B cell (primary cell): ENCODE results near the gene EGR2. TPM values are rescaled to one million over a fixed set of nuclear protein-coding genes. Genes with fewer than 3 reads are reported as not detected.
A peak's percentile ranks its signal among the peaks of the same experiment; 100 is the strongest.

Experiments
- ATAC-seq: fragments of 200-7000 bp; cut with Tn5 transposase; one replicate; pipeline ENCODE4 v1.10.0; 2021; ENCODE audit warnings: low read depth, mild to moderate bottlenecking, moderate number of reproducible peaks, moderate library complexity
- CTCF ChIA-PET: fragments of 350-600 bp; sonication (Branson Sonifier 250); formaldehyde crosslinking; loops from one replicate; lab custom pipeline; 2021; ENCODE audit warnings: antibody characterized with exemption, inconsistent platforms; lab: Charles Lee
- POLR2A ChIA-PET: fragments of 350-600 bp; sonication (Branson Sonifier 250); formaldehyde crosslinking; loops from one replicate; lab custom pipeline; 2021; ENCODE audit warnings: antibody characterized with exemption; lab: Charles Lee
- DNase-seq: peaks from one replicate; pipeline ENCODE4 v3.0.0; 2013
- H2AFZ ChIP-seq: 2 replicates; pipeline ENCODE4 v1.6.1; 2012; ENCODE audit warnings: mild to moderate bottlenecking, low read depth, low read length; ENCODE audit not compliant: insufficient read depth, poor library complexity, severe bottlenecking
- H3K27ac ChIP-seq, 2 donors: 1 replicate in 1 of 2; 2 replicates in 1 of 2; pipeline ENCODE4 v1.5.1; 2012 to 2013; ENCODE audit warnings: low read length in 2 of 2, mild to moderate bottlenecking in 2 of 2, moderate library complexity in 1 of 2
- H3K27me3 ChIP-seq, 4 experiments: fragments of 200-600 bp in 1 of 4; sonication (generic) in 1 of 4; replicated peaks in 1 of 4; 1 replicate in 2 of 4; 2 replicates in 2 of 4; pipeline versions ENCODE4 v1.6.1 to v1.7.0; 2013 to 2016; ENCODE audit warnings: low read length in 3 of 4, mild to moderate bottlenecking in 2 of 4, mixed read lengths in 1 of 4, moderate library complexity in 1 of 4; ENCODE audit not compliant: insufficient read depth in 4 of 4, control insufficient read depth in 3 of 4; ENCODE audit errors: control extremely low read depth in 1 of 4
- H3K36me3 ChIP-seq, 2 experiments: replicated peaks in 1 of 2; 1 replicate in 1 of 2; 2 replicates in 1 of 2; pipeline versions ENCODE4 v1.6.1 to v1.7.1; 2013; ENCODE audit warnings: low read length in 1 of 2; ENCODE audit not compliant: insufficient read depth in 2 of 2, control insufficient read depth in 1 of 2; ENCODE audit errors: control extremely low read depth in 1 of 2, extremely low read depth in 1 of 2
- H3K4me1 ChIP-seq, 2 donors: fragments of 200-600 bp in 1 of 2; sonication (generic) in 1 of 2; 1 replicate in 1 of 2; 2 replicates in 1 of 2; pipeline versions ENCODE4 v1.5.1 to v1.6.1; 2013 to 2017; ENCODE audit warnings: low read length in 2 of 2; ENCODE audit not compliant: control insufficient read depth in 2 of 2, insufficient read depth in 2 of 2
- H3K4me2 ChIP-seq: replicated peaks from 2 replicates; pipeline ENCODE3; 2012; ENCODE audit warnings: mild to moderate bottlenecking, low read depth, low read length; ENCODE audit not compliant: poor library complexity, severe bottlenecking
- H3K4me3 ChIP-seq, 5 experiments: fragments of 200-600 bp in 1 of 5; sonication (generic) in 1 of 5; 1 replicate in 3 of 5; 2 replicates in 2 of 5; pipeline versions ENCODE4 v1.5.1 to v1.7.0; 2011 to 2016; ENCODE audit warnings: low read length in 4 of 5, mild to moderate bottlenecking in 4 of 5, low read depth in 2 of 5, control low read depth in 1 of 5, moderate library complexity in 1 of 5; ENCODE audit not compliant: insufficient read depth in 1 of 5; ENCODE audit errors: control extremely low read depth in 1 of 5, extremely low read depth in 1 of 5
- H3K79me2 ChIP-seq: fragments of 200-600 bp; sonication (generic); one replicate; pipeline ENCODE4 v1.6.0; 2016; ENCODE audit warnings: low read length; ENCODE audit not compliant: control insufficient read depth, insufficient read depth
- H3K9ac ChIP-seq: fragments of 200-600 bp; sonication (generic); 2 replicates; pipeline ENCODE4 v1.6.1; 2017; ENCODE audit warnings: mild to moderate bottlenecking, low read length, moderate library complexity
- H3K9me3 ChIP-seq, 3 donors: one replicate each; pipeline versions ENCODE4 v1.6.1 to v1.7.1; 2013; ENCODE audit warnings: low read length in 2 of 3; ENCODE audit not compliant: control insufficient read depth in 2 of 3, insufficient read depth in 1 of 3; ENCODE audit errors: control extremely low read depth in 1 of 3
- H4K20me1 ChIP-seq: 2 replicates; pipeline ENCODE4 v1.6.0; 2012; ENCODE audit warnings: mild to moderate bottlenecking, low read length; ENCODE audit not compliant: insufficient read depth, control insufficient read depth, poor library complexity, severe bottlenecking
- H3K27ac Mint-ChIP-seq: one replicate; pipeline ENCODE4 v1.8.0; 2021; ENCODE audit warnings: mixed read lengths
- H3K27me3 Mint-ChIP-seq: one replicate; pipeline ENCODE4 v1.8.0; 2021; ENCODE audit warnings: mixed read lengths
- H3K4me1 Mint-ChIP-seq: one replicate; pipeline ENCODE4 v1.8.0; 2021; ENCODE audit warnings: mixed read lengths
- H3K4me3 Mint-ChIP-seq: one replicate; pipeline ENCODE4 v1.8.0; 2021; ENCODE audit warnings: mixed read lengths
- H3K9me3 Mint-ChIP-seq: one replicate; pipeline ENCODE4 v1.8.0; 2022; ENCODE audit warnings: mixed read lengths; ENCODE audit not compliant: insufficient read depth
- EZH2 ChIP-seq: IDR thresholded peaks from 2 replicates; pipeline ENCODE4 v1.6.1; 2012; ENCODE audit warnings: borderline replicate concordance, low read depth, mild to moderate bottlenecking, moderate library complexity, low read length; ENCODE audit not compliant: insufficient read depth, poor library complexity, severe bottlenecking
- WGBS: methylation state at CpG from one replicate; pipeline ENCODE4 v1.1.5; 2013; ENCODE audit warnings: missing lambda C conversion rate; ENCODE audit not compliant: insufficient coverage; 5-methylcytosine and 5-hydroxymethylcytosine counted together
- intact Hi-C: fragments of 100-400 bp; cut with micrococcal nuclease; formaldehyde crosslinking; loops from one replicate; pipeline ENCODE4 v1.10.0; 2022
- polyA plus RNA-seq: library from polyadenylated mRNA; depleted of rRNA; stranded (reverse); fragments of >200 nt; gene quantifications from 2 replicates; pipeline ENCODE4 v1.2.3, GENCODE V29; 2012
- total RNA-seq, 2 donors: library from RNA; stranded (reverse); fragments of 120-200 nt in 1 of 2; gene quantifications; 1 replicate in 1 of 2; 2 replicates in 1 of 2; pipeline versions ENCODE4 v1.2.3 to v1.2.4, GENCODE V29; 2013 to 2022
- TF ChIP-seq, protein P1 (sequence below): fragments of 200-600 bp; IDR thresholded peaks from one replicate; pipeline ENCODE4 v1.8.0; 2022; ENCODE audit warnings: antibody characterized with exemption, mild to moderate bottlenecking

Gene EGR2
- total and polyA plus RNA-seq, 2 donors (not counting 1 experiment from before 2014, with no cell fraction given): 6.3 to 10.9 TPM

GRCh38 chr10:62803724-62804355 is 12.3 kb downstream of the EGR2 start:
- H4K20me1 ChIP-seq: peaks cover 19% of the 10 kb centered on the region
- CTCF ChIA-PET: interaction anchor here (0.7 to 4.0 kb wide), 10 partner anchors 14 to 366 kb away, joined by 3 to 37 read pairs (median 4); partner anchors contain the start of gene EGR2
- POLR2A ChIA-PET: interaction anchor here (0.6 to 2.3 kb wide), 4 partner anchors 12 to 719 kb away, joined by 3 to 18 read pairs (median 5); partner anchors contain the start of gene EGR2
- H3K27me3 Mint-ChIP-seq: peaks cover 3% of the 10 kb centered on the region
- peak overlapping the region; percentile 95 for H2AFZ ChIP-seq
- peak overlapping the region; percentile 98 for H3K4me3 Mint-ChIP-seq
- peak overlapping the region; percentile 79 to 99 (median 92) for H3K4me3 ChIP-seq
- DNase-seq: no peak
- peaks cover 44% of the 10 kb centered on the region for H3K4me1 Mint-ChIP-seq
- no peaks in the 10 kb centered on the region for H3K9me3 Mint-ChIP-seq
- 47% methylated on average over 11 of the region's 11 CpGs for WGBS
- intact Hi-C loops: loop anchor here (1.0 to 2.0 kb wide), 4 partner anchors 12 to 113 kb away; partner anchors contain the start of gene EGR2
- H3K27ac ChIP-seq: peak overlapping the region; percentile 96 to 98
- H3K4me2 ChIP-seq: peak overlapping the region; percentile 94
- peaks cover 26 to 29% of the 10 kb centered on the region in 2 donors for H3K4me1 ChIP-seq
- peaks cover 0 to 6% of the 10 kb centered on the region in 2 experiments for H3K36me3 ChIP-seq
- peak overlapping the region; percentile 99 for H3K27ac Mint-ChIP-seq
- H3K9ac ChIP-seq: peak overlapping the region; percentile 88
- no peak for ATAC-seq
- no peak for TF ChIP-seq EZH2
- TF ChIP-seq, protein P1, sequence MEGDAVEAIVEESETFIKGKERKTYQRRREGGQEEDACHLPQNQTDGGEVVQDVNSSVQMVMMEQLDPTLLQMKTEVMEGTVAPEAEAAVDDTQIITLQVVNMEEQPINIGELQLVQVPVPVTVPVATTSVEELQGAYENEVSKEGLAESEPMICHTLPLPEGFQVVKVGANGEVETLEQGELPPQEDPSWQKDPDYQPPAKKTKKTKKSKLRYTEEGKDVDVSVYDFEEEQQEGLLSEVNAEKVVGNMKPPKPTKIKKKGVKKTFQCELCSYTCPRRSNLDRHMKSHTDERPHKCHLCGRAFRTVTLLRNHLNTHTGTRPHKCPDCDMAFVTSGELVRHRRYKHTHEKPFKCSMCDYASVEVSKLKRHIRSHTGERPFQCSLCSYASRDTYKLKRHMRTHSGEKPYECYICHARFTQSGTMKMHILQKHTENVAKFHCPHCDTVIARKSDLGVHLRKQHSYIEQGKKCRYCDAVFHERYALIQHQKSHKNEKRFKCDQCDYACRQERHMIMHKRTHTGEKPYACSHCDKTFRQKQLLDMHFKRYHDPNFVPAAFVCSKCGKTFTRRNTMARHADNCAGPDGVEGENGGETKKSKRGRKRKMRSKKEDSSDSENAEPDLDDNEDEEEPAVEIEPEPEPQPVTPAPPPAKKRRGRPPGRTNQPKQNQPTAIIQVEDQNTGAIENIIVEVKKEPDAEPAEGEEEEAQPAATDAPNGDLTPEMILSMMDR: no peak
- peaks cover 41% of the 10 kb centered on the region for H3K79me2 ChIP-seq
- H3K27me3 ChIP-seq: peaks cover 0 to 3% (median 0%) of the 10 kb centered on the region in 4 experiments
- H3K9me3 ChIP-seq: no peaks in the 10 kb centered on the region

GRCh38 chr10:62801871-62802270 is 14.3 kb downstream of the EGR2 start:
- H4K20me1 ChIP-seq: peaks cover 13% of the 10 kb centered on the region
- TF ChIP-seq EZH2: no peak
- TF ChIP-seq, protein P1: no peak
- DNase-seq (no peak), ATAC-seq (no peak)
- H3K27ac ChIP-seq: no peak overlapping the region
- ChIA-PET POLR2A (no interaction called here), CTCF (interaction anchor here (1.2 to 4.0 kb wide), 4 partner anchors 11 to 190 kb away, joined by 3 to 37 read pairs (median 5); partner anchors contain the start of gene EGR2)
- no peak overlapping the region for H3K9ac ChIP-seq
- no peak overlapping the region for H3K4me2 ChIP-seq
- no peak overlapping the region for H3K4me3 Mint-ChIP-seq
- no peaks in the 10 kb centered on the region for H3K9me3 ChIP-seq
- no peak overlapping the region for H3K4me3 ChIP-seq
- H3K4me1 ChIP-seq: peaks cover 16 to 21% of the 10 kb centered on the region in 2 donors
- H3K4me1 Mint-ChIP-seq: peaks cover 28% of the 10 kb centered on the region
- no peak overlapping the region for H2AFZ ChIP-seq
- 100% methylated on average over 3 of the region's 3 CpGs for WGBS
- H3K27ac Mint-ChIP-seq: no peak overlapping the region
- no peaks in the 10 kb centered on the region for H3K9me3 Mint-ChIP-seq
- peaks cover 0 to under 1% of the 10 kb centered on the region in 2 experiments for H3K36me3 ChIP-seq
- peaks cover 24% of the 10 kb centered on the region for H3K79me2 ChIP-seq
- H3K27me3 Mint-ChIP-seq: peaks cover 13% of the 10 kb centered on the region
- intact Hi-C loops: no loop called here
- H3K27me3 ChIP-seq: peaks cover 0 to 5% (median 2%) of the 10 kb centered on the region in 4 experiments
